NCI-H1105 (cell line): ENCODE measurements around the gene ZNF286A.
A peak's percentile ranks its signal among the peaks of the same experiment; 100 is the strongest.
"Not testable (repeated sequence)": the region's sequence is repeated elsewhere in the genome, so short reads cannot be mapped to it uniquely, and the experiment has no call there.

Experiments
- DNase-seq: peaks from one replicate; lab custom pipeline; 2025; lab: John Stamatoyannopoulos, UW

The ZNF286A gene

GRCh38 chr17:15699413-15699924 lies at the start of gene ZNF286A:
ZNF286A (plus strand) TSS chr17:15699752; CDS start chr17:15700330, 578 bp downstream.
- DNase-seq, result peak; percentile 100

- DNase-seq, result no peak
Observed at GRCh38 chr17:15649861-15650421, 49.6 kb upstream of the ZNF286A start.

- no peak for DNase-seq
Observed at GRCh38 chr17:15650741-15651582, 48.6 kb upstream of the ZNF286A start.

GRCh38 chr17:15651583-15652110 lies 47.9 kb upstream of the ZNF286A start:
- DNase-seq, result peak; percentile 95

GRCh38 chr17:15652960-15653359 lies 46.6 kb upstream of the ZNF286A start:
- no peak for DNase-seq

GRCh38 chr17:15654401-15654800 lies 45.2 kb upstream of the ZNF286A start:
- not testable (repeated sequence) for DNase-seq

- no peak for DNase-seq
Observed at GRCh38 chr17:15654886-15655561, 44.5 kb upstream of the ZNF286A start.

GRCh38 chr17:15657868-15658267 lies 41.7 kb upstream of the ZNF286A start:
- DNase-seq, result no peak

- DNase-seq, result no peak
Observed at GRCh38 chr17:15658296-15658695, 41.3 kb upstream of the ZNF286A start.

- DNase-seq, result no peak
Observed at GRCh38 chr17:15659236-15659635, 40.3 kb upstream of the ZNF286A start.

GRCh38 chr17:15659663-15660062 lies 39.9 kb upstream of the ZNF286A start:
- no peak for DNase-seq

- no peak for DNase-seq
Observed at GRCh38 chr17:15660077-15660476, 39.5 kb upstream of the ZNF286A start.

GRCh38 chr17:15662681-15663080 lies 36.9 kb upstream of the ZNF286A start:
- no peak for DNase-seq

- DNase-seq, result no peak
Observed at GRCh38 chr17:15663176-15663575, 36.4 kb upstream of the ZNF286A start.

- DNase-seq, result no peak
Observed at GRCh38 chr17:15663691-15664090, 35.9 kb upstream of the ZNF286A start.

GRCh38 chr17:15669526-15669925 lies 30.0 kb upstream of the ZNF286A start:
- not testable (repeated sequence) for DNase-seq

GRCh38 chr17:15674640-15675039 lies 24.9 kb upstream of the ZNF286A start:
- not testable (repeated sequence) for DNase-seq

GRCh38 chr17:15675991-15676390 lies 23.6 kb upstream of the ZNF286A start:
- not testable (repeated sequence) for DNase-seq

GRCh38 chr17:15683135-15683534 lies 16.4 kb upstream of the ZNF286A start:
- DNase-seq, result not testable (repeated sequence)

- peak; percentile 44 for DNase-seq
Observed at GRCh38 chr17:15683824-15684478, 15.6 kb upstream of the ZNF286A start, which contains the start of gene TRIM16. TRIM16 (minus strand) TSS chr17:15684311; CDS start chr17:15651609, 32,702 bp downstream.

GRCh38 chr17:15687494-15687893 lies 12.1 kb upstream of the ZNF286A start:
- DNase-seq, result not testable (repeated sequence)

- not testable (repeated sequence) for DNase-seq
Observed at GRCh38 chr17:15698967-15699366, 585 bp upstream of the ZNF286A start.
